HG02642 (cell line): ENCODE measurements around the gene SYT2.
"Not testable (repeated sequence)": the region's sequence is repeated elsewhere in the genome, so short reads cannot be mapped to it uniquely, and the experiment has no call there.

Experiments used
- ATAC-seq: cut with Tn5 transposase; IDR thresholded peaks from one replicate; pipeline ENCODE4 v1.9.1; 2021; ENCODE audit warnings: mild to moderate bottlenecking; ENCODE audit not compliant: unreplicated experiment, poor library complexity

SYT2 gene

DNA sequence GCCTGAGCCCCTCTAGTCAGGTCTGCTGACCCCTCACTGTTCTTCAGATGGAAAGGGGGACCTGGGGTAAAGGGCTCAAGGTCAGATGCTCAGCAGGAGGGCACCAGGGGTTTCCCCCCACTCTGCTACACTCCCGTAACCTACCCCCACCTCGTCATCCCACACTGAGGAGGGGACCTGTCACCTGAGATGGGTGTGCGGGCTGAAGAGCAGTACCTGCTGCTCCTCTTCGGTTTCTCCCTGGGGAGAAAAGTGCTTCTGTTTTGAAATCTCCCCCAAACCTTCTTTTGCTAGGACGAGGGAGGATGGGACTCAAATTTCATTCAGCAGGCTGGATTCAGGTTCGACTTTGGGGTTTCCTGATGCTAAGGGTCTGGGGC lies 65.2 kb downstream of the SYT2 start:
- ATAC-seq = no peak

DNA sequence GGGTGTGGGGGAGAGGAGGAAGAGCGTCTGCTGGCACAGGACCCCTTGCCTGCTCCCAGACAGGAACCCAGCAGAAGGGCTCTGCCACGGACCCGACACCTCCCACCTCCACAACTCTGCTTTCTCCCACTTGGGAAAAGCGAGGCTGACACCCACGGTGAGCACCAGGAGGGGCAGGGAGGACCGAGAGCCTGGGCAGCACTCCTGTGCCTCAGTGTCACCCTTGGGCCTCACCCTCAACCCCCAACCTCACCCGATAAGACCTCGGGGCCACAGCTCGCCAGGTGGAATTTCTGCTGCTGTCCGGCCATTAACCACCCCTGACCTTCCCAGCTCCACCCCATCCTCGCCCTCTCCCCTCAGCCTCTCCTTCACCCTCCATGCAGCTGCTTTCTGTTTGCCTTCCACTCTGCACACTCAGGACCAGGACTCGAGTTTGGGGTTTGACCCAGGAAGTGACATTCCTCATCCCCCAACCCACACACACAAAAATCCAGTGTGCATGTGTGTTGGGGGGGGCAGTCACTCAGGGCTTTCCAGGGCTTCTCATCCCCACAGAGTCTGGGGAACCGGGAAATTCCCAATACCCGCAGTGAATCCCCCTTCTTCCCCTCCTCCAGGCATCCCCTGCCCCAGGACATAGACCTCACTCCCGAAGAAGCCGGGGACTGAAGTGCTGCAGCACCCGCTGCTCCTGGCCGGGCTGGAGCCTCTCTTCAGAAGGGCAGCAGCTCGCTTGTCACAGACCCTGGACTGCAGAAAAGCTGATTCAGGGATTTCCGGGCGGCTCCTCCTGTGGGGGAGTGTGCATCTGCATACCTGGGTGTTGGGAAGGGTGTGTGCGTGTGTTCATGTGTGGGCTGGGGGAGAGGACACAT lies 65.8 kb downstream of the SYT2 start:
- ATAC-seq = no peak

GRCh38 chr1:202643397-202644218 lies 66.6 kb downstream of the SYT2 start:
- ATAC-seq = no peak

- ATAC-seq = no peak
Measured at GRCh38 chr1:202642619-202643291, 67.5 kb downstream of the SYT2 start.

DNA sequence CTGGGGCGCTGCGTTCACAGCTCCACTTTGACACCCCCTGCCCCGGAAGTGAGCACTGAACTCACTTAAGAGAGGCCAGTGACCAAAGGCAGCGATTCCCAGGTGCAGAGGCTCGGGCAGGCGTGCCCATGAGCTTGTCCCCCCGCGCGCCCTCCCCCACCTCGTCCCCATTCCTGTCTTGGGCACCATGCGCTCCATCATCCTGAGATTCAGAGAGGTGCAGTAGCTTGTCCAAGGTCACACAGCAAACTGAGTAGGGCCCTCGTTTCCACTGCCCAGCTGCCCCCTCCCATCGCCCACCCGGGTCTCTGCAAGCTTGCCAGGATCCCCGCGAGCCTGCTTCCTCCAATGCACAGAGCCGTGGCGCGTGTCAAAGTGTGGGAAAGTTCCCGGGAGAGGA lies 68.0 kb downstream of the SYT2 start:
- ATAC-seq = no peak

DNA sequence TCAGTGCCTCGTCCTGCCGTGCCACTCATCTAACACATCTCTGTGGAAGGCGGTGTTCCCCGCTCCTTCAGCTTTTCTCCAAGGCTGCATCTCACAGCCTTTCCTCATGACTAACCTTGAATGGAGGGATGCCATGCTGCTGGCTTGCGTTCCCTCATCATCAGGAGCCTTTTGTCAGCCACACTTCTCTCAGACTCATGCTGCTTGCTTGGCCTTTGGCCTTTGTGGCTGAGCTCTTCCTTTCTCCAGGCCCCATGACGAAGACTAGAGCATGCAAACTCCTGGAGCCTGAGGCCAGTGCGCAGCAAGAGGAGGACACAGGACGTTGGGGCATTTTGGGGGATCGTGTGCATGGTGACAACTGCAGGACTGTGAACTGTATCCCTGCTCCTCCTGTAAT lies 70.8 kb downstream of the SYT2 start:
- ATAC-seq = no peak

DNA sequence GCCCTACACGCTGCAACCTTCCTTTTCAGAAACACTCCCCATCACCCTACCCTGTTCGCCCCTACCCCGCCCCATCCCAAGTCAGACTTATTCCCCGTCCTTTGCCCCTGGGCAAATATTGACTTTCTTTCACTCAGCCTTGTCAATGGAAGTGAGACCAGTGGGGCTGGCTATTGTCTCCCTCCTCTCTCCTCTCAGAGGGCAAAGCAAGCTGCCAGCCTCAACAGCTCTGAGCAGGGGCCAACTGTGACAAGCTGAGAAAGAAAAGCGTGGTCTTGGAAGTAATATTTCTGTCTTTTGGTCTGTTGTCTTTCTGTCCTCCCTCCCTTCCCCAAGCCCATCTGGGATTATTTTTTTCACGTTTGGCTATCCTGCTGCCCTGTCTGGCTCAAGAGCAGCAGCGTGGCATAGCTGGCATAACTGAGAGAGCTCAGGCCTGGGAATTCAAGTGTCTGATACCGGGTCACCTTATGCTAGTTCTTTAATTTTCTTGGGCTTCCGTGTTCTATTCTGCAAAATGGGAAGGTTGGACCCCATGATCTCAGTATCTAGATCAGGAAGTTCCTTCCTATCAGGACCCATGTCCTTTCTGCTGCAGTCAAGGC lies 71.5 kb downstream of the SYT2 start:
- not testable (repeated sequence) for ATAC-seq

GRCh38 chr1:202638019-202638700 lies 72.1 kb downstream of the SYT2 start:
- ATAC-seq = no peak

DNA sequence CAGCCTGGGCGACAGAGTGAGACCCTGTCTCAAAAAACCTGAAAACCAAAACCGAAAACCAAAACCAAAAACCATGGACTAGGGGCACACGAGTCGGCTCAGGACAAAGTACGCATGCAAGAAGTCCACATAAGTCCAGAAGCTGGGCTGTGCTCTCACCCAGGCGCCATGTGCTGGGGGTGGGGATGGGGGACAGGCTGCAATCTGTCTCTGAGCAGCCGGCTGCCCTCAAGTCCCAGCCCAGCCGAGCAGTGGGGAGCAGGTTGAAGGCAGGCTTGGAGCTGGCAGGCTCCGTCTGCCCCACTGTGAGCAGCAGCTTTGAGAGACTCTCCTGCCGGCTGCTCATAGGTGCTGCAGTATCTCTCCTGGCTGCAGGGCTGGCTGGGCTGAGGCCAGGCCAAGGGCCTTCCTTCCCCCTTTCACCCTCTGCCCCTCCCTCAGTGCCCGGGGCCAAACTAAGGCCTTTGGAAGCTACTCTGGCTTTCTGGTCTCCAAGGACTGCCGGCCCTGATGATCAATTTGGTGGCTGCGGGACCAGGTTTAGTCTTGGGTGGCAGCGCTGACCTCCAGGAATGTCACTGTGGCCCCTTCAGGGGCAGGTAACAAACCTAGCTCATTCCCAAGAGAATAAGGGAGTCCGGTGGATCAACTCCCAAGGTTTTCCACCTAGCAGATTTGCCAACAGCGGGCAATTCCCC lies 72.8 kb downstream of the SYT2 start:
- not testable (repeated sequence) for ATAC-seq

- ATAC-seq = not testable (repeated sequence)
Measured at GRCh38 chr1:202636171-202636570, 74.1 kb downstream of the SYT2 start.

- ATAC-seq = no peak
Measured at GRCh38 chr1:202632241-202632640, 78.0 kb downstream of the SYT2 start.

DNA sequence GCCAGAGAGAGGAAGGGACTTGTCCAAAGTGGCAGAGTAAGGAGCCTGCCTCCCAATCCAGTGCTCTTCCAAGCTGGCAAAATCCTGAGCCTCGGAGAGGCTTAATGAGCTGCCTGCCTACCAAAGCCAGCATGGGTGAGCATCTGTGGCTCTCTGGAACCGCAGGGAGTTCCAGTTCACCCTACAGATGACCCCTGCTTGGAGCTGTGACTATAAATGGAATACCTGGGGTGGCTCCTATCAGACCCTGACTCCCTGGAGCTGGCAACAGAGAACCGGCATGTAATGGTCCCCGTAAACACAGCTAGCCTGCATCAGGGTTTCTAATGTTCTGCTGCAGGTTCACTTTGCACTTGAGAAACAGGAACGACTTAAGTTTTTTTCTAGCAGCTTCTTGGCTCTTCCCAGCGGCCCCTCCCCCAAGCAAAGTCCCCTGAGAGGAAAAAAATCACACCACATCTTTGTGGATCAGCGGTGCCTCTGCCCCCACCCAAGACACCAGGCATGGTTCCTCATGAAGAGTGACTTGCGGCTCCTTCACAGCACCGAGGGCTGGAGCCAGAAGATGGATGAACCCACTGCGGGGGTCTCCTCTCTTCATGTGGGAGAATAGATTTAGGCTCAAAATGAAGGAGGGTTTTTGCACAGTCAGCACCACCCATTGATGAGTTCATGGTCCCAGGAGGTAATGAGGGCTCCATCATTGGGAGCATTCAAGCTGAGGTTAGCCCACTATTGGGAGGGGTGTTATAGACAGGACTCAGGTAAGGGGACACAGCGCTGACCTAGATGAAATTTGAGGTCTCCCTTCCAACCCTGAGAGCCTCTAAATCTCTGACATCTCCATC lies 79.0 kb downstream of the SYT2 start:
- ATAC-seq = no peak

- ATAC-seq = no peak
Measured at GRCh38 chr1:202630541-202630940, 79.7 kb downstream of the SYT2 start.

DNA sequence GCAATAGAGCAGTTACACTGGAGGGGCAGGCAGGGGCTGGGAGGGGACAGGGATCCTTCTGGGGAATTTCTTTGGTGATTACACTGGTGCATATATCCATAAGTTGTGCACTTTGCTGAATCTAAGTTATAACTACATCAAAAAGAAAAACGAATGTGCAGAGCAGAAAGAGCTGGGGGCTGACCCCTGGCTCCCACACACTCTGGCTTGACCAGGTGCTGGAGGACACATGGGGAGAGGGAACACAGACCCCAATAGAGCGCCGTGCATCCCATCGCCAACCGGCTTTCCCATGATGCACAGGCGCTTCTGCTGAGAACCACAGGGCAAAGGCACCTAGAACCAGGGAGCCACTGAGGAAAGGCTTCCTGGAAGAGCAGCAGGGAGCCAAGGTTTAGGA lies 80.2 kb downstream of the SYT2 start:
- ATAC-seq = not testable (repeated sequence)

DNA sequence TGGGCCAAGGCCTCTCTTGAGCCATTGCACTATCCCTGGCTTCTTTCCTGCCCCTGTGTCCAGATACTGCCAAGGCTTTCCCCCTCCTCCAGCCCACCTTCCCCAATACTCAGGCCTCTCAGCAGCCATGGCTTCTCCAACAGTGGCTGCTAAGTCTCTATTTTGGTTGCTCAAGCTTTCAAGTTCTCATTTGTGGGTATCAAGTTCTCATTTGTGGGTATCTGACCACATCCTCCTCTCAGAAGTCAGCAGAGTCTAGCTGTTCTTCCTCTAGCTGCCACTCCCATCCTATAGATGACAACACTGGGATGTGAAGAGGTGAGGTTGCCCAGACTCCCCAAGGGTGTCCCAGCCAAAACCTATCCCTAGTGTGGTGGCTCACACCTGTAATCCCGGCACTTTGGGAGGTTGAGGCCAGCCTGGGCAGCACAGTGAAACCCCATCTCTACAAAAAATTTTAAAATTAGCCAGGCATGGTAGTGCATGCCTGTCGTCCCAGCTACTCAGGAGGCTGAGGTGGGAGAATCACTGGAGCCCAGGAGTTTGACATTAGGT lies 80.9 kb downstream of the SYT2 start:
- ATAC-seq = peak; percentile 74

GRCh38 chr1:202628646-202629215 lies 81.5 kb downstream of the SYT2 start:
- peak; percentile 11 for ATAC-seq

DNA sequence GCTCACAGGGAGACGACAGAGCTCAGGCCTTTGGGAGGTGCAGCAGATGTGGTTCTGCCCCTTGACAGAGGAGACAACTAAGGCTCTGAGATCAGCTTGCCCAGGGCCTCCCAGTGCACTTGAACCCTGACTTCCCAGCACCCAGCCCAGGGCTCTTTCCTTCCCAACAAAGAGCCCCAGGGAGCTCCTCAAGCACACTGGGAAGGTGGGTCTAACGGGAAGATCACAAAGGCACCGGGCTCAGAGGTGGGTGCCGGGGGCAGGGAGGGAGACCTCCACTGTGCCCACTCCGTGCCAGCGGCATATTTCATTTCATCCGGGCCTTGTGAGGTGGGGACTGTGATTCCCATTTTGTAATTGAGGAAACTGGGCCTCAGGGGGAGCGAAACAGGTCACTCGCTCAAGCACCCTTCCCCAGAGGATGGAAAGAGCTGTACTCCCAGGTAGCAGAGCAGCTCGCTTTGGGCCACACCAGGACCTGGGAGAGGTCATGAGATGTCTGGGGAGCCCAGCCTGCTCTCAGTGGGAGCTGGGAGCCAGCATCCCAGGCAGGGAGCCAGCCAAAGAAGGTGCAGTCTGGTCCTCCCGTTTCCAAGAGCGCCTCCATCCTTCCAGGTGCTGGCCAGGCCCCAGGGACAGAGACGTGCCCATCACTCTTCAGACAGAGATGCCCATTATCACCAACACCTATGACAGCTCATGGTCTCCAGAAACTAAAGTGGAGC lies 82.3 kb downstream of the SYT2 start:
- no peak for ATAC-seq
